AG04449 (cell line): ENCODE measurements around the gene JAML.

Source experiments
- CTCF ChIA-PET: fragments of 350-600 bp; formaldehyde crosslinking; extraction: SDS; loops from one replicate; lab custom pipeline; 2021; ENCODE audit warnings: antibody characterized with exemption; lab: Yijun Ruan, JAX
- POLR2A ChIA-PET: fragments of 400-600, 350-600 bp; formaldehyde crosslinking; extraction: SDS; loops from one replicate; lab custom pipeline; 2020; ENCODE audit warnings: antibody characterized with exemption, inconsistent platforms; lab: Yijun Ruan, JAX
- DNase-seq: peaks from one replicate; pipeline ENCODE4 v3.0.0-alpha.2; 2010; ENCODE audit warnings: low read depth, low spot score
- H3K4me3 ChIP-seq: 2 replicates; pipeline ENCODE4 v1.5.1; 2011; ENCODE audit warnings: low read depth, mild to moderate bottlenecking, control low read depth, low read length
- CTCF ChIP-seq: IDR thresholded peaks from one replicate; pipeline ENCODE4 v1.5.1; 2011; ENCODE audit warnings: mild to moderate bottlenecking, moderate library complexity, low read length, control low read depth, inconsistent platforms; ENCODE audit not compliant: insufficient read depth; ENCODE audit errors: missing control alignments

The JAML gene

GRCh38 chr11:118155776-118156530 is 68.9 kb downstream of the JAML start:
- no peak overlapping the region for H3K4me3 ChIP-seq
- DNase-seq: no peak
- POLR2A ChIA-PET: no interaction called here
- no peak for TF ChIP-seq CTCF
- CTCF ChIA-PET: interaction anchor here (1.1 to 2.9 kb wide), 4 partner anchors 15 to 332 kb away, joined by 3 to 31 read pairs (median 4); no protein-coding TSS in a partner anchor

- no peak for DNase-seq
- H3K4me3 ChIP-seq: no peak overlapping the region
- POLR2A ChIA-PET: no interaction called here
- CTCF ChIA-PET: interaction anchor here (0.8 to 2.9 kb wide), 3 partner anchors 16 to 334 kb away, joined by 3 to 31 read pairs (median 4); no protein-coding TSS in a partner anchor
- no peak for TF ChIP-seq CTCF
Observed at GRCh38 chr11:118154641-118155040, 70.2 kb downstream of the JAML start.

GRCh38 chr11:118153976-118154375 is 70.8 kb downstream of the JAML start:
- DNase-seq: no peak
- ChIA-PET POLR2A (no interaction called here), CTCF (interaction anchor here (2.4 kb wide), 1 partner anchor 17 kb away, joined by 19 read pairs; no protein-coding TSS in a partner anchor)
- TF ChIP-seq CTCF: no peak
- H3K4me3 ChIP-seq: no peak overlapping the region

- no peak for TF ChIP-seq CTCF
- DNase-seq: no peak
- ChIA-PET CTCF (interaction anchor here (2.4 kb wide), 1 partner anchor 17 kb away, joined by 19 read pairs; no protein-coding TSS in a partner anchor), POLR2A (no interaction called here)
- H3K4me3 ChIP-seq: no peak overlapping the region
Observed at GRCh38 chr11:118153516-118153915, 71.3 kb downstream of the JAML start.

GRCh38 chr11:118152552-118153471 is 72.0 kb downstream of the JAML start, which contains the start of gene SCN4B:
Gene SCN4B, minus strand, starts transcription at chr11:118152823. Its CDS starts 150 bp downstream, at chr11:118152673.
- H3K4me3 ChIP-seq: peak within 1 kb of the TSS; percentile 36
- CTCF ChIA-PET: interaction anchor here (0.7 to 2.4 kb wide), 2 partner anchors 9 to 18 kb away, joined by 3 to 19 read pairs; no protein-coding TSS in a partner anchor
- POLR2A ChIA-PET: no interaction called here
- TF ChIP-seq CTCF: no peak
- no peak for DNase-seq
